CD14-positive monocyte (primary cell): ENCODE measurements around the gene SLC47A2. TPM values are rescaled to one million over a fixed set of nuclear protein-coding genes. Genes with fewer than 3 reads are reported as not detected.
A peak's percentile ranks its signal among the peaks of the same experiment; 100 is the strongest.

Source experiments
- DNase-seq, 3 donors: peaks; one replicate each; pipeline ENCODE4 v3.0.0-alpha.2; 2011 to 2022
- H2AFZ ChIP-seq: 2 replicates; pipeline ENCODE4 v1.6.0; 2012; ENCODE audit warnings: mild to moderate bottlenecking, low read depth, low read length, inconsistent platforms; ENCODE audit not compliant: insufficient read depth, poor library complexity, severe bottlenecking
- H3K27ac ChIP-seq, 2 donors: 1 replicate in 1 of 2; 2 replicates in 1 of 2; pipeline ENCODE4 v1.5.1; 2012 to 2013; ENCODE audit warnings: low read length in 2 of 2, control low read depth in 1 of 2, inconsistent platforms in 1 of 2, low read depth in 1 of 2, mild to moderate bottlenecking in 1 of 2
- H3K27me3 ChIP-seq, 2 donors: one replicate each; pipeline versions ENCODE4 v1.6.0 to v1.6.1; 2011 to 2013; ENCODE audit warnings: low read length in 2 of 2; ENCODE audit not compliant: control insufficient read depth in 2 of 2, insufficient read depth in 2 of 2
- H3K36me3 ChIP-seq, 2 donors: replicated peaks in 1 of 2; 1 replicate in 1 of 2; 2 replicates in 1 of 2; pipeline versions ENCODE4 v1.5.1 to v1.6.1; 2012 to 2013; ENCODE audit warnings: low read length in 2 of 2, control low read depth in 1 of 2, inconsistent platforms in 1 of 2, mild to moderate bottlenecking in 1 of 2; ENCODE audit not compliant: insufficient read depth in 2 of 2, control insufficient read depth in 1 of 2
- H3K4me1 ChIP-seq, 2 donors: 1 replicate in 1 of 2; 2 replicates in 1 of 2; pipeline versions ENCODE4 v1.5.1 to v1.6.1; 2012 to 2013; ENCODE audit warnings: low read length in 2 of 2, control low read depth in 1 of 2, inconsistent platforms in 1 of 2, mild to moderate bottlenecking in 1 of 2, moderate library complexity in 1 of 2; ENCODE audit not compliant: insufficient read depth in 2 of 2, control insufficient read depth in 1 of 2
- H3K4me2 ChIP-seq: replicated peaks from 2 replicates; pipeline ENCODE3; 2012; ENCODE audit warnings: low read length, moderate library complexity, mild to moderate bottlenecking; ENCODE audit not compliant: poor library complexity, severe bottlenecking; ENCODE audit errors: extremely low read depth
- H3K4me3 ChIP-seq, 3 experiments: fragments of 200-600 bp in 1 of 3; sonication (generic) in 1 of 3; replicated peaks in 1 of 3; 1 replicate in 2 of 3; 2 replicates in 1 of 3; pipeline ENCODE4 v1.5.1; 2011 to 2013; ENCODE audit warnings: low read length in 3 of 3, mild to moderate bottlenecking in 3 of 3, control low read depth in 2 of 3, low read depth in 2 of 3, inconsistent platforms in 1 of 3, moderate library complexity in 1 of 3
- H3K79me2 ChIP-seq: 2 replicates; pipeline ENCODE4 v1.6.0; 2012; ENCODE audit warnings: mild to moderate bottlenecking, control low read depth, inconsistent platforms, low read length, moderate library complexity; ENCODE audit not compliant: insufficient read depth
- H3K9ac ChIP-seq: 2 replicates; pipeline ENCODE4 v1.6.0; 2017; ENCODE audit warnings: low read length, mild to moderate bottlenecking; ENCODE audit not compliant: insufficient read depth, poor library complexity, severe bottlenecking
- H3K9me3 ChIP-seq, 2 donors: replicated peaks in 1 of 2; 1 replicate in 1 of 2; 2 replicates in 1 of 2; pipeline versions ENCODE4 v1.5.1 to v1.6.1; 2012 to 2013; ENCODE audit warnings: low read length in 2 of 2, control low read depth in 1 of 2; ENCODE audit not compliant: control insufficient read depth in 1 of 2, insufficient read depth in 1 of 2
- H4K20me1 ChIP-seq: 2 replicates; pipeline ENCODE4 v1.6.0; 2012; ENCODE audit warnings: mild to moderate bottlenecking, low read length, control low read depth, moderate library complexity; ENCODE audit not compliant: insufficient read depth
- H3K27ac Mint-ChIP-seq, 7 donors: one replicate each; pipeline ENCODE4 v1.8.0; 2020; ENCODE audit warnings: mild to moderate bottlenecking in 7 of 7, mixed read lengths in 7 of 7, moderate library complexity in 6 of 7, inconsistent platforms in 2 of 7
- H3K27me3 Mint-ChIP-seq, 3 donors: one replicate each; pipeline ENCODE4 v1.8.0; 2021 to 2022; ENCODE audit warnings: low read depth in 3 of 3, mild to moderate bottlenecking in 3 of 3, mixed read lengths in 3 of 3, moderate library complexity in 3 of 3, inconsistent platforms in 1 of 3
- H3K36me3 Mint-ChIP-seq, 2 donors: one replicate each; pipeline ENCODE4 v1.8.0; 2020; ENCODE audit warnings: mixed read lengths in 2 of 2, inconsistent platforms in 1 of 2, mild to moderate bottlenecking in 1 of 2
- H3K4me1 Mint-ChIP-seq: one replicate; pipeline ENCODE4 v1.8.0; 2020; ENCODE audit warnings: mild to moderate bottlenecking, mixed read lengths
- H3K4me3 Mint-ChIP-seq, 2 donors: one replicate each; pipeline ENCODE4 v1.8.0; 2020; ENCODE audit warnings: mild to moderate bottlenecking in 2 of 2, mixed read lengths in 2 of 2, moderate library complexity in 1 of 2
- H3K9me3 Mint-ChIP-seq, 7 donors: one replicate each; pipeline ENCODE4 v1.8.0; 2020 to 2022; ENCODE audit warnings: mixed read lengths in 7 of 7, mild to moderate bottlenecking in 6 of 7, moderate library complexity in 6 of 7, inconsistent platforms in 2 of 7
- WGBS: methylation state at CpG from one replicate; pipeline ENCODE4 v1.1.5; 2013; ENCODE audit warnings: missing lambda C conversion rate; ENCODE audit not compliant: insufficient coverage; 5-methylcytosine and 5-hydroxymethylcytosine counted together
- intact Hi-C, 2 donors: fragments of 100-400 bp; cut with micrococcal nuclease; formaldehyde crosslinking; loops; one replicate each; pipeline versions ENCODE4 v1.15.0 to v1.15.1; 2023
- polyA plus RNA-seq, 3 donors: library from polyadenylated mRNA; depleted of rRNA in 1 of 3; unstranded in 2 of 3; stranded (reverse) in 1 of 3; fragments of 300-500 nt in 2 of 3; fragments of >200 nt in 1 of 3; fragmentation: Illumina TruSeq in 2 of 3; gene quantifications; 1 replicate in 2 of 3; 2 replicates in 1 of 3; pipeline ENCODE4 v1.2.3, GENCODE V29; 2012 to 2021
- TF ChIP-seq, protein P1 (sequence below): fragments of 200-600 bp; IDR thresholded peaks from one replicate; pipeline ENCODE4 v1.8.0; 2022; ENCODE audit warnings: antibody characterized with exemption, mild to moderate bottlenecking

Gene SLC47A2
- polyA plus RNA-seq, 3 donors, result not detected

DNA sequence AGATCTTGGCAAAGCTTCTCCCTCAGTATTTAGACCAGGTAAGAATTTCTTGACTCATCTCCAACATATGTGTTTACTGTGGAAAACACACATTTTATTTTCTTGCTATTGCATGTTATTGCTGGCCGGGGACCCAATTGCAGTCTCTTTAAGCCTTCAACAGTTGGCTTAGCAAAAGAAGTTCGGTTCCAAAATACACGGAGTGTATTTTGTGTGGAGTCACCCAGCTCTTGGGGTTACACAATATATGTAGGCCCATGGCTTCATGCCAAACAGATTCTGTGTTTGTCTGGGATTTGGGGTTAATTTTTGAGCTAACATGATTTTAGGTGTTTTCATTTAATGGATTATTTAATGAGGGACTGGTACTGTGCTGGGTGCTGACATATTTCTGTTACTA lies 63.8 kb downstream of the SLC47A2 start:
- Histone ChIP-seq H3K36me3 (peaks cover 46 to 67% of the 10 kb centered on the region in 2 donors), H3K4me3 (no peak overlapping the region), H2AFZ (no peak overlapping the region), H3K27ac (no peak overlapping the region), H3K9ac (no peak overlapping the region), H3K79me2 (peaks cover 43% of the 10 kb centered on the region), H3K27me3 (no peaks in the 10 kb centered on the region), H3K4me2 (no peak overlapping the region), H3K4me1 (peaks cover 17 to 64% of the 10 kb centered on the region in 2 donors), H4K20me1 (peaks cover 41% of the 10 kb centered on the region), H3K9me3 (no peaks in the 10 kb centered on the region)
- WGBS, result 40% methylated on average over 3 of the region's 3 CpGs
- H3K36me3 Mint-ChIP-seq, result peaks cover 47 to 54% of the 10 kb centered on the region in 2 donors
- DNase-seq, result no peak
- peak overlapping the region in 1 of 7 donors; percentile 50 for H3K27ac Mint-ChIP-seq
- H3K4me1 Mint-ChIP-seq, result peaks cover 60% of the 10 kb centered on the region
- intact Hi-C loops, result loop anchor here in 1 of 2 donors (10.0 kb wide), 1 partner anchor 102 kb away; no protein-coding TSS in a partner anchor
- H3K9me3 Mint-ChIP-seq, result peaks cover 0 to 11% (median 5%) of the 10 kb centered on the region in 7 donors
- no peaks in the 10 kb centered on the region for H3K27me3 Mint-ChIP-seq
- no peak overlapping the region for H3K4me3 Mint-ChIP-seq
- TF ChIP-seq, protein P1, sequence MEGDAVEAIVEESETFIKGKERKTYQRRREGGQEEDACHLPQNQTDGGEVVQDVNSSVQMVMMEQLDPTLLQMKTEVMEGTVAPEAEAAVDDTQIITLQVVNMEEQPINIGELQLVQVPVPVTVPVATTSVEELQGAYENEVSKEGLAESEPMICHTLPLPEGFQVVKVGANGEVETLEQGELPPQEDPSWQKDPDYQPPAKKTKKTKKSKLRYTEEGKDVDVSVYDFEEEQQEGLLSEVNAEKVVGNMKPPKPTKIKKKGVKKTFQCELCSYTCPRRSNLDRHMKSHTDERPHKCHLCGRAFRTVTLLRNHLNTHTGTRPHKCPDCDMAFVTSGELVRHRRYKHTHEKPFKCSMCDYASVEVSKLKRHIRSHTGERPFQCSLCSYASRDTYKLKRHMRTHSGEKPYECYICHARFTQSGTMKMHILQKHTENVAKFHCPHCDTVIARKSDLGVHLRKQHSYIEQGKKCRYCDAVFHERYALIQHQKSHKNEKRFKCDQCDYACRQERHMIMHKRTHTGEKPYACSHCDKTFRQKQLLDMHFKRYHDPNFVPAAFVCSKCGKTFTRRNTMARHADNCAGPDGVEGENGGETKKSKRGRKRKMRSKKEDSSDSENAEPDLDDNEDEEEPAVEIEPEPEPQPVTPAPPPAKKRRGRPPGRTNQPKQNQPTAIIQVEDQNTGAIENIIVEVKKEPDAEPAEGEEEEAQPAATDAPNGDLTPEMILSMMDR, result no peak

- 100% methylated on average over 1 of the region's 5 CpGs for WGBS
- peaks cover 0 to 11% (median 5%) of the 10 kb centered on the region in 7 donors for H3K9me3 Mint-ChIP-seq
- Histone ChIP-seq H3K27ac (peak overlapping the region in 1 of 2 donors; percentile 4), H3K36me3 (peaks cover 36 to 59% of the 10 kb centered on the region in 2 donors), H3K4me3 (no peak overlapping the region), H3K4me1 (peaks cover 25 to 66% of the 10 kb centered on the region in 2 donors), H3K27me3 (no peaks in the 10 kb centered on the region), H3K79me2 (peaks cover 43% of the 10 kb centered on the region), H3K9ac (no peak overlapping the region), H3K4me2 (no peak overlapping the region), H2AFZ (no peak overlapping the region), H4K20me1 (peaks cover 41% of the 10 kb centered on the region), H3K9me3 (no peaks in the 10 kb centered on the region)
- H3K36me3 Mint-ChIP-seq, result peaks cover 43 to 44% of the 10 kb centered on the region in 2 donors
- H3K4me3 Mint-ChIP-seq, result no peak overlapping the region
- DNase-seq, result no peak
- intact Hi-C loops, result loop anchor here in 1 of 2 donors (10.0 kb wide), 1 partner anchor 103 kb away; no protein-coding TSS in a partner anchor
- TF ChIP-seq, protein P1, result no peak
- peaks cover 62% of the 10 kb centered on the region for H3K4me1 Mint-ChIP-seq
- peak overlapping the region in 1 of 7 donors; percentile 5 for H3K27ac Mint-ChIP-seq
- no peaks in the 10 kb centered on the region for H3K27me3 Mint-ChIP-seq
These were observed 64.7 kb downstream of the SLC47A2 start for GRCh38 chr17:19651451-19652238.
